Stimulated activated naive B cell treated with anti-CD40 and anti-IgM and Interleukin-4, amounts not matched to agents 10 μg/mL and 1 μg/mL and 100 μg/mL, for 72 hours (primary cell): Measurements from ENCODE around the gene CMC4.
A peak's percentile ranks its signal among the peaks of the same experiment; 100 is the strongest.

Experiments
- ATAC-seq, 2 donors: fragments of 150-1000 bp; cut with Tn5 transposase; replicated peaks; 2 replicates each; pipeline ENCODE4 v1.10.0; 2021; ENCODE audit warnings: moderate library complexity in 1 of 2
- DNase-seq: peaks from one replicate; pipeline ENCODE4 v3.0.0; 2021
- H3K27ac Mint-ChIP-seq: one replicate; pipeline ENCODE4 v1.8.0; 2022; ENCODE audit warnings: mild to moderate bottlenecking, mixed read lengths
- H3K27me3 Mint-ChIP-seq, 2 donors: one replicate each; pipeline ENCODE4 v1.8.0; 2022; ENCODE audit warnings: mixed read lengths in 2 of 2
- H3K36me3 Mint-ChIP-seq, 2 donors: one replicate each; pipeline ENCODE4 v1.8.0; 2022; ENCODE audit warnings: mixed read lengths in 2 of 2, mild to moderate bottlenecking in 1 of 2
- H3K4me1 Mint-ChIP-seq, 2 donors: one replicate each; pipeline ENCODE4 v1.8.0; 2022; ENCODE audit warnings: mixed read lengths in 2 of 2, mild to moderate bottlenecking in 1 of 2
- H3K4me3 Mint-ChIP-seq, 2 donors: one replicate each; pipeline ENCODE4 v1.8.0; 2022; ENCODE audit warnings: mild to moderate bottlenecking in 2 of 2, mixed read lengths in 2 of 2, moderate library complexity in 1 of 2
- H3K9me3 Mint-ChIP-seq, 2 donors: one replicate each; pipeline ENCODE4 v1.8.0; 2022; ENCODE audit warnings: mixed read lengths in 2 of 2, mild to moderate bottlenecking in 1 of 2

The CMC4 gene

GRCh38 chrX:155070975-155071693, at the start of gene CMC4, which contains the start of the genes BRCC3 and MTCP1:
TSS of gene CMC4 (minus strand) at chrX:155071136. CDS start at chrX:155064023, 7,113 bp downstream.
TSS of gene BRCC3 (plus strand) at chrX:155071508. CDS start at chrX:155071528, 20 bp downstream.
TSS of gene MTCP1 (minus strand) at chrX:155071136. CDS start at chrX:155066010, 5,126 bp downstream.
- peaks cover 14 to 22% of the 10 kb centered on the region in 2 donors for H3K36me3 Mint-ChIP-seq
- DNase-seq (peak; percentile 77), ATAC-seq (peak; percentile 93)
- H3K4me1 Mint-ChIP-seq, result peaks cover 20 to 35% of the 10 kb centered on the region in 2 donors
- H3K27me3 Mint-ChIP-seq, result no peaks in the 10 kb centered on the region
- H3K27ac Mint-ChIP-seq, result peak within 1 kb of the TSS; percentile 96
- peak within 1 kb of the TSS; percentile 93 to 94 for H3K4me3 Mint-ChIP-seq
- H3K9me3 Mint-ChIP-seq, result no peaks in the 10 kb centered on the region

- no peak for DNase-seq
- H3K27ac Mint-ChIP-seq, result no peak overlapping the region
Measured at GRCh38 chrX:155115174-155115819, 44.4 kb upstream of the CMC4 start.

GRCh38 chrX:155113097-155113496, 42.2 kb upstream of the CMC4 start:
- H3K4me1 Mint-ChIP-seq, result peaks cover 0 to 16% of the 10 kb centered on the region in 2 donors
- H3K4me3 Mint-ChIP-seq, result no peak overlapping the region
- ATAC-seq, result no peak
- peaks cover 12 to 13% of the 10 kb centered on the region in 2 donors for H3K36me3 Mint-ChIP-seq
- H3K27me3 Mint-ChIP-seq, result no peaks in the 10 kb centered on the region
- no peaks in the 10 kb centered on the region for H3K9me3 Mint-ChIP-seq
- no peak for DNase-seq
- no peak overlapping the region for H3K27ac Mint-ChIP-seq

More at GRCh38 chrX:155115174-155115819, 44.4 kb upstream of the CMC4 start:
- Mint-ChIP-seq H3K9me3 (no peaks in the 10 kb centered on the region), H3K36me3 (peaks cover 13 to 15% of the 10 kb centered on the region in 2 donors), H3K27me3 (no peaks in the 10 kb centered on the region), H3K4me3 (no peak overlapping the region), H3K4me1 (peaks cover 0 to 16% of the 10 kb centered on the region in 2 donors)
- ATAC-seq, result peak; percentile 89 to 91

- Mint-ChIP-seq H3K4me1 (peaks cover 0 to 16% of the 10 kb centered on the region in 2 donors), H3K4me3 (no peak overlapping the region), H3K9me3 (no peaks in the 10 kb centered on the region), H3K27ac (no peak overlapping the region), H3K27me3 (no peaks in the 10 kb centered on the region), H3K36me3 (peaks cover 12 to 21% of the 10 kb centered on the region in 2 donors)
- DNase-seq (no peak), ATAC-seq (no peak)
Measured at GRCh38 chrX:155112171-155112570, 41.2 kb upstream of the CMC4 start.

- Mint-ChIP-seq H3K4me1 (no peaks in the 10 kb centered on the region), H3K27ac (no peak overlapping the region), H3K27me3 (no peaks in the 10 kb centered on the region), H3K4me3 (no peak overlapping the region), H3K9me3 (no peaks in the 10 kb centered on the region), H3K36me3 (peaks cover 8 to 24% of the 10 kb centered on the region in 2 donors)
- no peak for DNase-seq
- no peak for ATAC-seq
Measured at GRCh38 chrX:155108427-155108826, 37.5 kb upstream of the CMC4 start.

GRCh38 chrX:155105919-155106318, 35.0 kb upstream of the CMC4 start:
- Mint-ChIP-seq H3K27ac (no peak overlapping the region), H3K4me1 (no peaks in the 10 kb centered on the region), H3K27me3 (no peaks in the 10 kb centered on the region), H3K9me3 (no peaks in the 10 kb centered on the region), H3K4me3 (no peak overlapping the region), H3K36me3 (peaks cover 6 to 21% of the 10 kb centered on the region in 2 donors)
- DNase-seq (no peak), ATAC-seq (no peak)

- Mint-ChIP-seq H3K36me3 (peaks cover 8 to 23% of the 10 kb centered on the region in 2 donors), H3K9me3 (peaks cover 0 to 2% of the 10 kb centered on the region in 2 donors), H3K27ac (no peak overlapping the region), H3K27me3 (no peaks in the 10 kb centered on the region), H3K4me1 (no peaks in the 10 kb centered on the region), H3K4me3 (no peak overlapping the region)
- DNase-seq (no peak), ATAC-seq (peak; percentile 64 to 71)
Measured at GRCh38 chrX:155094468-155095061, 23.6 kb upstream of the CMC4 start.

GRCh38 chrX:155086961-155087735, 16.2 kb upstream of the CMC4 start:
- no peak for ATAC-seq
- Mint-ChIP-seq H3K9me3 (no peaks in the 10 kb centered on the region), H3K4me1 (no peaks in the 10 kb centered on the region), H3K27me3 (no peaks in the 10 kb centered on the region), H3K4me3 (no peak overlapping the region), H3K27ac (no peak overlapping the region), H3K36me3 (peaks cover 6 to 15% of the 10 kb centered on the region in 2 donors)
- DNase-seq, result no peak

GRCh38 chrX:155086202-155086840, 15.4 kb upstream of the CMC4 start:
- Mint-ChIP-seq H3K27ac (no peak overlapping the region), H3K9me3 (no peaks in the 10 kb centered on the region), H3K36me3 (peaks cover 6 to 15% of the 10 kb centered on the region in 2 donors), H3K27me3 (no peaks in the 10 kb centered on the region), H3K4me1 (no peaks in the 10 kb centered on the region), H3K4me3 (no peak overlapping the region)
- ATAC-seq (peak; percentile 46 to 56), DNase-seq (no peak)

GRCh38 chrX:155071694-155072280, 851 bp upstream of the CMC4 start:
- H3K4me1 Mint-ChIP-seq, result peaks cover 20 to 35% of the 10 kb centered on the region in 2 donors
- no peaks in the 10 kb centered on the region for H3K27me3 Mint-ChIP-seq
- peak overlapping the region; percentile 96 for H3K27ac Mint-ChIP-seq
- H3K36me3 Mint-ChIP-seq, result peaks cover 14 to 22% of the 10 kb centered on the region in 2 donors
- DNase-seq (no peak), ATAC-seq (no peak)
- no peaks in the 10 kb centered on the region for H3K9me3 Mint-ChIP-seq
- peak overlapping the region; percentile 93 to 94 for H3K4me3 Mint-ChIP-seq

GRCh38 chrX:155070663-155070974, 317 bp downstream of the CMC4 start:
- peaks cover 14 to 21% of the 10 kb centered on the region in 2 donors for H3K36me3 Mint-ChIP-seq
- DNase-seq, result no peak
- H3K4me3 Mint-ChIP-seq, result peak overlapping the region; percentile 85
- no peaks in the 10 kb centered on the region for H3K27me3 Mint-ChIP-seq
- peaks cover 20 to 35% of the 10 kb centered on the region in 2 donors for H3K4me1 Mint-ChIP-seq
- H3K9me3 Mint-ChIP-seq, result no peaks in the 10 kb centered on the region
- peak; percentile 10 to 26 for ATAC-seq
- peak overlapping the region; percentile 95 for H3K27ac Mint-ChIP-seq

GRCh38 chrX:155070038-155070437, 898 bp downstream of the CMC4 start:
- Mint-ChIP-seq H3K36me3 (peaks cover 9 to 15% of the 10 kb centered on the region in 2 donors), H3K4me3 (peak overlapping the region; percentile 85)

GRCh38 chrX:155069414-155069813, 1.5 kb downstream of the CMC4 start:
- DNase-seq (no peak), ATAC-seq (no peak)
- Mint-ChIP-seq H3K9me3 (no peaks in the 10 kb centered on the region), H3K36me3 (peaks cover 9 to 14% of the 10 kb centered on the region in 2 donors), H3K4me3 (peak overlapping the region; percentile 85), H3K27ac (no peak overlapping the region), H3K27me3 (no peaks in the 10 kb centered on the region), H3K4me1 (peaks cover 15 to 29% of the 10 kb centered on the region in 2 donors)

More at GRCh38 chrX:155070038-155070437, 898 bp downstream of the CMC4 start:
- H3K9me3 Mint-ChIP-seq, result no peaks in the 10 kb centered on the region
- peak overlapping the region; percentile 87 for H3K27ac Mint-ChIP-seq
- DNase-seq (no peak), ATAC-seq (no peak)
- no peaks in the 10 kb centered on the region for H3K27me3 Mint-ChIP-seq
- peaks cover 15 to 31% of the 10 kb centered on the region in 2 donors for H3K4me1 Mint-ChIP-seq
